KMS-11 (cell line): Measurements from ENCODE around the gene PHF21A.

Source experiments
- H2AFZ ChIP-seq: fragments of 200-600 bp; sonication (generic); 2 replicates; pipeline ENCODE4 v1.6.1; 2016; ENCODE audit warnings: antibody characterized with exemption, mixed run types, low read depth
- H3K27ac ChIP-seq: fragments of 200-600 bp; sonication (generic); 2 replicates; pipeline ENCODE4 v1.6.1; 2016; ENCODE audit warnings: mild to moderate bottlenecking, mixed run types
- H3K27me3 ChIP-seq: fragments of 200-600 bp; sonication (generic); 2 replicates; pipeline ENCODE4 v1.6.1; 2017; ENCODE audit warnings: mild to moderate bottlenecking, low read depth, mixed run types, moderate library complexity; ENCODE audit not compliant: insufficient read depth
- H3K36me3 ChIP-seq: fragments of 200-600 bp; sonication (generic); 2 replicates; pipeline ENCODE4 v1.6.1; 2017; ENCODE audit warnings: mild to moderate bottlenecking, mixed run types; ENCODE audit not compliant: insufficient read depth
- H3K4me1 ChIP-seq: fragments of 200-600 bp; sonication (generic); 2 replicates; pipeline ENCODE4 v1.6.1; 2016; ENCODE audit warnings: mild to moderate bottlenecking, low read depth, mixed run types; ENCODE audit not compliant: poor library complexity, severe bottlenecking
- H3K4me2 ChIP-seq: fragments of 200-600 bp; sonication (generic); 2 replicates; pipeline ENCODE4 v1.7.0; 2016; ENCODE audit warnings: mild to moderate bottlenecking, mixed run types
- H3K4me3 ChIP-seq: fragments of 200-600 bp; sonication (generic); IDR thresholded peaks from 2 replicates; pipeline ENCODE4 v1.6.1; 2017; ENCODE audit warnings: low read depth, low read length, mixed read lengths; ENCODE audit not compliant: insufficient read depth
- H3K79me2 ChIP-seq: fragments of 200-600 bp; sonication (generic); 2 replicates; pipeline ENCODE4 v1.6.1; 2016; ENCODE audit warnings: low read depth, mixed run types; ENCODE audit not compliant: insufficient read depth
- H3K9ac ChIP-seq: fragments of 200-600 bp; sonication (generic); 2 replicates; pipeline ENCODE4 v1.6.1; 2016; ENCODE audit warnings: mild to moderate bottlenecking, mixed run types
- H4K20me1 ChIP-seq: fragments of 200-600 bp; sonication (generic); 2 replicates; pipeline ENCODE4 v1.6.1; 2016; ENCODE audit warnings: mild to moderate bottlenecking, mixed run types; ENCODE audit not compliant: insufficient read depth
- CTCF ChIP-seq: fragments of 200-600 bp; sonication (generic); conservative IDR thresholded peaks from 2 replicates; pipeline ENCODE4 v1.6.1; 2017; ENCODE audit warnings: low read depth, mild to moderate bottlenecking, antibody characterized with exemption, low read length, moderate library complexity, mixed read lengths

Gene PHF21A

GRCh38 chr11:45959851-45960250, 161.4 kb downstream of the PHF21A start:
- Histone ChIP-seq H3K36me3 (no peaks in the 10 kb centered on the region), H3K79me2 (no peaks in the 10 kb centered on the region), H3K4me3 (no peak overlapping the region)

GRCh38 chr11:45949992-45950407, 171.3 kb downstream of the PHF21A start:
- no peak overlapping the region for H3K4me3 ChIP-seq
- H3K36me3 ChIP-seq = no peaks in the 10 kb centered on the region
- H4K20me1 ChIP-seq = no peaks in the 10 kb centered on the region
- no peak overlapping the region for H3K4me2 ChIP-seq
- H3K27me3 ChIP-seq = no peaks in the 10 kb centered on the region
- no peak overlapping the region for H3K9ac ChIP-seq
- H3K4me1 ChIP-seq = no peaks in the 10 kb centered on the region
- no peak for TF ChIP-seq CTCF
- no peaks in the 10 kb centered on the region for H3K79me2 ChIP-seq
- no peak overlapping the region for H3K27ac ChIP-seq
- no peak overlapping the region for H2AFZ ChIP-seq

More at GRCh38 chr11:45959851-45960250, 161.4 kb downstream of the PHF21A start:
- Histone ChIP-seq H4K20me1 (no peaks in the 10 kb centered on the region), H3K27ac (no peak overlapping the region), H3K27me3 (no peaks in the 10 kb centered on the region), H3K4me1 (peaks cover 4% of the 10 kb centered on the region), H2AFZ (no peak overlapping the region), H3K9ac (no peak overlapping the region), H3K4me2 (no peak overlapping the region)
- TF ChIP-seq CTCF = no peak

GRCh38 chr11:45948356-45948755, 172.9 kb downstream of the PHF21A start:
- no peak for TF ChIP-seq CTCF
- Histone ChIP-seq H4K20me1 (no peaks in the 10 kb centered on the region), H2AFZ (no peak overlapping the region), H3K27ac (no peak overlapping the region), H3K9ac (no peak overlapping the region), H3K36me3 (no peaks in the 10 kb centered on the region), H3K4me2 (no peak overlapping the region), H3K79me2 (no peaks in the 10 kb centered on the region), H3K4me1 (no peaks in the 10 kb centered on the region), H3K27me3 (no peaks in the 10 kb centered on the region), H3K4me3 (no peak overlapping the region)

- Histone ChIP-seq H3K27me3 (no peaks in the 10 kb centered on the region), H2AFZ (no peak overlapping the region), H3K27ac (no peak overlapping the region), H4K20me1 (no peaks in the 10 kb centered on the region), H3K79me2 (no peaks in the 10 kb centered on the region), H3K4me3 (no peak overlapping the region), H3K4me2 (no peak overlapping the region), H3K9ac (no peak overlapping the region), H3K4me1 (no peaks in the 10 kb centered on the region), H3K36me3 (no peaks in the 10 kb centered on the region)
- TF ChIP-seq CTCF = no peak
These were observed 173.4 kb downstream of the PHF21A start for GRCh38 chr11:45947885-45948284.
